Measurements from ENCODE around the gene AFTPH.

Gene AFTPH

DNA sequence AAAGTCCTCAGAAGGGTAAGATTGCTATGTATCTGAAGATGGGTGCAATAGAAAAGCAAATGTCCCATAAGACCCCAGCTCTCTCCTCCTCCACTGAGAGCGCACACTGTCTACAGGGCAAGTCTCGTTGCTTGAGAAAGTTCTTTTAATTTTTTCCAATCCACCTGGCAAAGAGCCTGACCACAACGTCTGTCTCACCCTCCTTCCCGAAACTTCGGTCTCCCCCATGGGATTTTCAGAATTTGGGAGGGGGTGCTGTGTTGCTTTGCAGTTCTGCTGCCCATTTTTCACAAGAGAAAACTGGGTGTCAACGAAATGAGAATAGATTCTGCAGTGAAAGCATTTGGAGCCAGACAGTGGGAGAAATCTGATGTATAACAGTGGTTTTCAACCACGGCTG lies 89.1 kb downstream of the AFTPH start:
- no peaks in the 10 kb centered on the region; the same call in 1 of the 2 replicates for H3K27me3 ChIP-seq (ENCODE audit: low read length)
- H3K9ac ChIP-seq (ENCODE audit: low read length) = no peak overlapping the region
- no peak overlapping the region for H3K4me2 ChIP-seq (ENCODE audit: low read depth, low read length, poor library complexity, severe bottlenecking)
- 0 out of 2 replicates have a peak, but pooled peaks cover 3% of the 10 kb centered on the region for H3F3A ChIP-seq (ENCODE audit: insufficient read depth)
- H3K79me2 ChIP-seq (ENCODE audit: insufficient read depth, low read length) = no peaks in the 10 kb centered on the region
- no peak overlapping the region for H3K4me3 ChIP-seq (ENCODE audit: insufficient read depth, low read length, poor library complexity, severe bottlenecking)
- H3K9me2 ChIP-seq (replicated peaks; ENCODE audit: insufficient read depth, low read length) = no peaks in the 10 kb centered on the region
- H4K20me1 ChIP-seq (ENCODE audit: low read depth, low read length) = no peaks in the 10 kb centered on the region
- H3K36me3 ChIP-seq (ENCODE audit: low read length) = no peaks in the 10 kb centered on the region
- TF ChIP-seq, protein P1, sequence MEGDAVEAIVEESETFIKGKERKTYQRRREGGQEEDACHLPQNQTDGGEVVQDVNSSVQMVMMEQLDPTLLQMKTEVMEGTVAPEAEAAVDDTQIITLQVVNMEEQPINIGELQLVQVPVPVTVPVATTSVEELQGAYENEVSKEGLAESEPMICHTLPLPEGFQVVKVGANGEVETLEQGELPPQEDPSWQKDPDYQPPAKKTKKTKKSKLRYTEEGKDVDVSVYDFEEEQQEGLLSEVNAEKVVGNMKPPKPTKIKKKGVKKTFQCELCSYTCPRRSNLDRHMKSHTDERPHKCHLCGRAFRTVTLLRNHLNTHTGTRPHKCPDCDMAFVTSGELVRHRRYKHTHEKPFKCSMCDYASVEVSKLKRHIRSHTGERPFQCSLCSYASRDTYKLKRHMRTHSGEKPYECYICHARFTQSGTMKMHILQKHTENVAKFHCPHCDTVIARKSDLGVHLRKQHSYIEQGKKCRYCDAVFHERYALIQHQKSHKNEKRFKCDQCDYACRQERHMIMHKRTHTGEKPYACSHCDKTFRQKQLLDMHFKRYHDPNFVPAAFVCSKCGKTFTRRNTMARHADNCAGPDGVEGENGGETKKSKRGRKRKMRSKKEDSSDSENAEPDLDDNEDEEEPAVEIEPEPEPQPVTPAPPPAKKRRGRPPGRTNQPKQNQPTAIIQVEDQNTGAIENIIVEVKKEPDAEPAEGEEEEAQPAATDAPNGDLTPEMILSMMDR (IDR thresholded peaks at IDR 0.05; ENCODE audit: insufficient read depth, low read length, poor library complexity, severe bottlenecking) = no peak
- no peak for TF ChIP-seq EZH2phosphoT487 (conservative IDR thresholded peaks at IDR 0.05; ENCODE audit: low read length)
- no peak overlapping the region for H2AFZ ChIP-seq (ENCODE audit: low read depth, low read length, severe bottlenecking)
- H3K27ac ChIP-seq (ENCODE audit: low read depth, low read length) = no peak overlapping the region
- no peaks in the 10 kb centered on the region for H3K9me3 ChIP-seq (ENCODE audit: insufficient read depth, low read length)

DNA sequence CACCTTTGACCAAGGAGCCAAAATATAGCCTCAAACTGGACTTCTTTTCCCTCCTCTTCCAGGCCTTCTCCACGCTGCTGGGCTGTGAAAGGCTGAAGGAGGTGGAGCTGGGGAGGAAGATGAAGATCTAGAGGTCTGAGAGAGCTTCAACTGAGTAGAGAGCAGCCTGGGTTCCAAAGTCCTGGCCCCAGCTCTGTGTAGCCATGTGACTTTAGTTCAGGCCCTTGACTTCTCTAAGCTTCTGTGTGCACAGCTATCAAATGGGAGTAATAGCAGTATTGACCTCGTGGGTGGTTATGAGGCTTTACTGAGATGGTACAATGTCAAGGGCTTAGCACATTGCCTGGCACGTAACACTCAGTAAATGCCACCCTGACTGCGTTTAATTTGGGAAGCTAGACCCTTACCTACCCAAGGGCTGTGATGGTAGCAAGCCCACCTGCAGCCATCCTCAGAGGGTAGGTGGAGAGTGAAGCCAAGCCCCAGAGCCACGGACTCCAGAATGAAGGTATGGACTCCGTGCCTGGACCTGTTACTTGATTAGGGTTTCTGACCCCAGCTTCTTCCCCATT lies 91.2 kb downstream of the AFTPH start:
- H3K9me2 ChIP-seq (replicated peaks; ENCODE audit: insufficient read depth, low read length) = no peaks in the 10 kb centered on the region
- H3K9ac ChIP-seq (ENCODE audit: low read length) = no peak overlapping the region
- no peak overlapping the region for H3K4me3 ChIP-seq (ENCODE audit: insufficient read depth, low read length, poor library complexity, severe bottlenecking)
- TF ChIP-seq, protein P1 (IDR thresholded peaks at IDR 0.05; ENCODE audit: insufficient read depth, low read length, poor library complexity, severe bottlenecking) = no peak
- TF ChIP-seq EZH2phosphoT487 (conservative IDR thresholded peaks at IDR 0.05; ENCODE audit: low read length) = no peak
- no peaks in the 10 kb centered on the region; the same call in 1 of the 2 replicates for H3K27me3 ChIP-seq (ENCODE audit: low read length)
- H3F3A ChIP-seq (ENCODE audit: insufficient read depth) = no peaks in the 10 kb centered on the region
- no peaks in the 10 kb centered on the region for H3K9me3 ChIP-seq (ENCODE audit: insufficient read depth, low read length)
- H3K36me3 ChIP-seq (ENCODE audit: low read length) = no peaks in the 10 kb centered on the region
- H3K27ac ChIP-seq (ENCODE audit: low read depth, low read length) = no peak overlapping the region
- H4K20me1 ChIP-seq (ENCODE audit: low read depth, low read length) = no peaks in the 10 kb centered on the region
- H3K79me2 ChIP-seq (ENCODE audit: insufficient read depth, low read length) = no peaks in the 10 kb centered on the region
- no peak overlapping the region for H3K4me2 ChIP-seq (ENCODE audit: low read depth, low read length, poor library complexity, severe bottlenecking)
- no peak overlapping the region for H2AFZ ChIP-seq (ENCODE audit: low read depth, low read length, severe bottlenecking)

DNA sequence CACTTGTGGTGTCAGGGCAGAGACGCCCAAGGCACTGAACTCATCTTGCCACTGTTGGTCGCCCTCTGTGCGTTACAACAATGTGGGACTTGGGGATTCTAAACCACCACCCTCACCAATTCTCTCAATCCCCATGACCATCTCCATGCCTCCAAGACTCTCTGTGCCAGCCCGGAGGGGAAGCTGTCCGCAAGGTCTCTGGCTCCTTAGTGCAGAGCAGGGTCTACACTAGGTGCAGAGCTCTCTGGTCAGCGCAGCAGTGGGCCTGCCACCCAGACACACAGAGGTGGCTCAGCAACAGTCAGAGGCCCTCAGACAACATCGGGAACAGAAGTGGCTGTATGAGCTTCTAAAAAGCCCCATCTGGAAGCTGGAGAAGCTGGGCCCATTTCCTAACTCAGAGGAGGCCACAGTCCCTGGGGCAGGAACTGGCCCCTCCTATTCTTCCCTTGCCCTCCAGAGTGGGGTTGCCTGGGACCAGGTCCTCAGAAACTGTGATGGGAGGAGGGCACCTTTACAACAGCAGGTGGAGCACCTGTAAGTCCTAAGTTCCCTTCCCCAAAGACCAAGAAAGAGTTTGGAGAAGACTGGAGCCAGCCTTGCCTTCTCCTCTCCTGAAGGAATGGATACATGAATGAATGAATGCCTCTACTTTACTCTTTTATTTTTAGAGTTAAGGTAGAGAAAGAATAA lies 91.9 kb downstream of the AFTPH start:
- no peaks in the 10 kb centered on the region for H3K9me3 ChIP-seq (ENCODE audit: insufficient read depth, low read length)
- no peaks in the 10 kb centered on the region; the same call in 1 of the 2 replicates for H3K27me3 ChIP-seq (ENCODE audit: low read length)
- no peak overlapping the region for H3K4me3 ChIP-seq (ENCODE audit: insufficient read depth, low read length, poor library complexity, severe bottlenecking)
- no peak overlapping the region for H2AFZ ChIP-seq (ENCODE audit: low read depth, low read length, severe bottlenecking)
- TF ChIP-seq EZH2phosphoT487 (conservative IDR thresholded peaks at IDR 0.05; ENCODE audit: low read length) = no peak
- TF ChIP-seq, protein P1 (IDR thresholded peaks at IDR 0.05; ENCODE audit: insufficient read depth, low read length, poor library complexity, severe bottlenecking) = no peak
- H3K79me2 ChIP-seq (ENCODE audit: insufficient read depth, low read length) = no peaks in the 10 kb centered on the region
- no peaks in the 10 kb centered on the region for H3F3A ChIP-seq (ENCODE audit: insufficient read depth)
- H3K36me3 ChIP-seq (ENCODE audit: low read length) = no peaks in the 10 kb centered on the region
- no peaks in the 10 kb centered on the region for H4K20me1 ChIP-seq (ENCODE audit: low read depth, low read length)
- no peaks in the 10 kb centered on the region for H3K9me2 ChIP-seq (replicated peaks; ENCODE audit: insufficient read depth, low read length)
- no peak overlapping the region for H3K4me2 ChIP-seq (ENCODE audit: low read depth, low read length, poor library complexity, severe bottlenecking)
- no peak overlapping the region for H3K27ac ChIP-seq (ENCODE audit: low read depth, low read length)
- no peak overlapping the region for H3K9ac ChIP-seq (ENCODE audit: low read length)
